ENCODE results near the gene SNX17. TPM values are rescaled to one million over a fixed set of nuclear protein-coding genes. Genes with fewer than 3 reads are reported as not detected.

Gene SNX17
- total and polyA plus RNA-seq, 2 of the 13 experiments (the other 11 are each of a cell fraction or from before 2014, with no cell fraction given) = 75.0 to 109 TPM

DNA sequence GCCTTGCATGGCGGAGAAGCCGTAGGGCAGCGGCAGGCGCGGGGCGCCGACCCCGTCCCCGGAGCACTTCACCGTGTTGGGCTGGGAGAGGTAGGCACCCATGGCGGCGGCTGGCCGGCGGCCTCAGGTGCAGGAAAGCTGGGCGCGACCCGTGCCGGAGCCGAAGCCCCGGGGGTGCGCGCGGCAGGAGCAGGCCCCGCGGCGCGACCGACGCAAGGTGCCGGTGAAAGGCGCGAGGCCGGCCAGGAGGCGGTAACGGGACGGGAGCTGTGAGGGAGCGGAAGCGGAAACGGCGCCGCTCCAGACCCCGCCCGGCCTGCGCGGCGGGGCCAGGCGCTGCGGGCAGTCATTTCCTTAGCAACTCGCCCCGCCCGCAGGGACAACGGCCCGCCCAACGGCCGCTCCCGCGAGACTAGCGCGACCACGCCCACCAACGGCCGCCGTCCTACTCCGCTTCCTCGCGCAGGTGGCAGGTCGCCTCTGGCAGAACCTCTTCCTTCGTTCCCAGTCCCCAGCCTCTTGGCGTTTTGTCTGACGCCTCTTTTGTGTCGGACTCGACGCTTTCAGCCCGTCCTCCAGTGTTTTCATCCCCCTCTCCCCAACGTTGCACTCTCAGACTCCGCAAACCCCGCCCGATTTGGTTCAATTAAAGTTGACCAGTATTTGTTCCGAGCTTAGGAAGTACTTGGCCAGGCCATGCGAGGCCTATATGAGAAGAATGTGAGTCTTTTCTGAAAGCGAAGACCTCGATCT, 39.1 kb downstream of the SNX17 start, which contains the start of gene PPM1G (continued):
- TF ChIP-seq, protein P1, sequence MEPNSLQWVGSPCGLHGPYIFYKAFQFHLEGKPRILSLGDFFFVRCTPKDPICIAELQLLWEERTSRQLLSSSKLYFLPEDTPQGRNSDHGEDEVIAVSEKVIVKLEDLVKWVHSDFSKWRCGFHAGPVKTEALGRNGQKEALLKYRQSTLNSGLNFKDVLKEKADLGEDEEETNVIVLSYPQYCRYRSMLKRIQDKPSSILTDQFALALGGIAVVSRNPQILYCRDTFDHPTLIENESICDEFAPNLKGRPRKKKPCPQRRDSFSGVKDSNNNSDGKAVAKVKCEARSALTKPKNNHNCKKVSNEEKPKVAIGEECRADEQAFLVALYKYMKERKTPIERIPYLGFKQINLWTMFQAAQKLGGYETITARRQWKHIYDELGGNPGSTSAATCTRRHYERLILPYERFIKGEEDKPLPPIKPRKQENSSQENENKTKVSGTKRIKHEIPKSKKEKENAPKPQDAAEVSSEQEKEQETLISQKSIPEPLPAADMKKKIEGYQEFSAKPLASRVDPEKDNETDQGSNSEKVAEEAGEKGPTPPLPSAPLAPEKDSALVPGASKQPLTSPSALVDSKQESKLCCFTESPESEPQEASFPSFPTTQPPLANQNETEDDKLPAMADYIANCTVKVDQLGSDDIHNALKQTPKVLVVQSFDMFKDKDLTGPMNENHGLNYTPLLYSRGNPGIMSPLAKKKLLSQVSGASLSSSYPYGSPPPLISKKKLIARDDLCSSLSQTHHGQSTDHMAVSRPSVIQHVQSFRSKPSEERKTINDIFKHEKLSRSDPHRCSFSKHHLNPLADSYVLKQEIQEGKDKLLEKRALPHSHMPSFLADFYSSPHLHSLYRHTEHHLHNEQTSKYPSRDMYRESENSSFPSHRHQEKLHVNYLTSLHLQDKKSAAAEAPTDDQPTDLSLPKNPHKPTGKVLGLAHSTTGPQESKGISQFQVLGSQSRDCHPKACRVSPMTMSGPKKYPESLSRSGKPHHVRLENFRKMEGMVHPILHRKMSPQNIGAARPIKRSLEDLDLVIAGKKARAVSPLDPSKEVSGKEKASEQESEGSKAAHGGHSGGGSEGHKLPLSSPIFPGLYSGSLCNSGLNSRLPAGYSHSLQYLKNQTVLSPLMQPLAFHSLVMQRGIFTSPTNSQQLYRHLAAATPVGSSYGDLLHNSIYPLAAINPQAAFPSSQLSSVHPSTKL (CRISPR knock-in tag; IDR thresholded peaks at IDR 0.05) = peak; percentile 42; the same call in 1 of the 2 replicates
- TF ChIP-seq, protein P2, sequence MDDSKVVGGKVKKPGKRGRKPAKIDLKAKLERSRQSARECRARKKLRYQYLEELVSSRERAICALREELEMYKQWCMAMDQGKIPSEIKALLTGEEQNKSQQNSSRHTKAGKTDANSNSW (CRISPR knock-in tag; IDR thresholded peaks at IDR 0.05; ENCODE audit: borderline replicate concordance) = peak; percentile 95
- TF ChIP-seq SCMH1 (CRISPR knock-in tag; IDR thresholded peaks at IDR 0.05; ENCODE audit: borderline replicate concordance) (no peak), ZNF629 (CRISPR knock-in tag; conservative IDR thresholded peaks at IDR 0.05) (no peak; the same call in 1 of the 2 replicates), ZNF572 (CRISPR knock-in tag; IDR thresholded peaks at IDR 0.05) (no peak), GATAD2A (CRISPR knock-in tag; IDR thresholded peaks at IDR 0.05) (peak; percentile 56; the same call in 1 of the 2 replicates), ZSCAN29 (CRISPR knock-in tag; conservative IDR thresholded peaks at IDR 0.05) (peak; percentile 87; the same call in 1 of the 2 replicates), ZNF556 (CRISPR knock-in tag; IDR thresholded peaks at IDR 0.05; ENCODE audit: borderline replicate concordance) (peak; percentile 91), HMG20A (CRISPR knock-in tag; IDR thresholded peaks at IDR 0.05; ENCODE audit: borderline replicate concordance) (no peak)
- TF ChIP-seq, protein P3, sequence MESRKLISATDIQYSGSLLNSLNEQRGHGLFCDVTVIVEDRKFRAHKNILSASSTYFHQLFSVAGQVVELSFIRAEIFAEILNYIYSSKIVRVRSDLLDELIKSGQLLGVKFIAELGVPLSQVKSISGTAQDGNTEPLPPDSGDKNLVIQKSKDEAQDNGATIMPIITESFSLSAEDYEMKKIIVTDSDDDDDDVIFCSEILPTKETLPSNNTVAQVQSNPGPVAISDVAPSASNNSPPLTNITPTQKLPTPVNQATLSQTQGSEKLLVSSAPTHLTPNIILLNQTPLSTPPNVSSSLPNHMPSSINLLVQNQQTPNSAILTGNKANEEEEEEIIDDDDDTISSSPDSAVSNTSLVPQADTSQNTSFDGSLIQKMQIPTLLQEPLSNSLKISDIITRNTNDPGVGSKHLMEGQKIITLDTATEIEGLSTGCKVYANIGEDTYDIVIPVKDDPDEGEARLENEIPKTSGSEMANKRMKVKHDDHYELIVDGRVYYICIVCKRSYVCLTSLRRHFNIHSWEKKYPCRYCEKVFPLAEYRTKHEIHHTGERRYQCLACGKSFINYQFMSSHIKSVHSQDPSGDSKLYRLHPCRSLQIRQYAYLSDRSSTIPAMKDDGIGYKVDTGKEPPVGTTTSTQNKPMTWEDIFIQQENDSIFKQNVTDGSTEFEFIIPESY (CRISPR knock-in tag; IDR thresholded peaks at IDR 0.05) = no peak
- TF ChIP-seq, protein P4, sequence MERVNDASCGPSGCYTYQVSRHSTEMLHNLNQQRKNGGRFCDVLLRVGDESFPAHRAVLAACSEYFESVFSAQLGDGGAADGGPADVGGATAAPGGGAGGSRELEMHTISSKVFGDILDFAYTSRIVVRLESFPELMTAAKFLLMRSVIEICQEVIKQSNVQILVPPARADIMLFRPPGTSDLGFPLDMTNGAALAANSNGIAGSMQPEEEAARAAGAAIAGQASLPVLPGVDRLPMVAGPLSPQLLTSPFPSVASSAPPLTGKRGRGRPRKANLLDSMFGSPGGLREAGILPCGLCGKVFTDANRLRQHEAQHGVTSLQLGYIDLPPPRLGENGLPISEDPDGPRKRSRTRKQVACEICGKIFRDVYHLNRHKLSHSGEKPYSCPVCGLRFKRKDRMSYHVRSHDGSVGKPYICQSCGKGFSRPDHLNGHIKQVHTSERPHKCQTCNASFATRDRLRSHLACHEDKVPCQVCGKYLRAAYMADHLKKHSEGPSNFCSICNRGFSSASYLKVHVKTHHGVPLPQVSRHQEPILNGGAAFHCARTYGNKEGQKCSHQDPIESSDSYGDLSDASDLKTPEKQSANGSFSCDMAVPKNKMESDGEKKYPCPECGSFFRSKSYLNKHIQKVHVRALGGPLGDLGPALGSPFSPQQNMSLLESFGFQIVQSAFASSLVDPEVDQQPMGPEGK (CRISPR knock-in tag; IDR thresholded peaks at IDR 0.05) = peak; percentile 75
- TF ChIP-seq, protein P5, sequence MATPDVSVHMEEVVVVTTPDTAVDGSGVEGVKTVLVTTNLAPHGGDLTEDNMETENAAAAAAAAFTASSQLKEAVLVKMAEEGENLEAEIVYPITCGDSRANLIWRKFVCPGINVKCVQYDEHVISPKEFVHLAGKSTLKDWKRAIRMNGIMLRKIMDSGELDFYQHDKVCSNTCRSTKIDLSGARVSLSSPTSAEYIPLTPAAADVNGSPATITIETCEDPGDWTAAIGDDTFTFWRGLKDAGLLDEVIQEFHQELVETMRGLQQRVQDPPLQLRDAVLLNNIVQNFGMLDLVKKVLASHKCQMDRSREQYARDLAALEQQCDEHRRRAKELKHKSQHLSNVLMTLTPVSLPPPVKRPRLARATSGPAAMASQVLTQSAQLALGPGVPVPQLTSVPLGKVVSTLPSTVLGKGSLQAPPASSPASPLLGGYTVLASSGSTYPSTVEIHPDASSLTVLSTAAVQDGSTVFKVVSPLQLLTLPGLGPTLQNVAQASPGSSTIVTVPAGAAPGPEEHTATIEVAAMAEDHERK (CRISPR knock-in tag; IDR thresholded peaks at IDR 0.05; ENCODE audit: low read depth) = peak; percentile 80
- TF ChIP-seq, protein P6, sequence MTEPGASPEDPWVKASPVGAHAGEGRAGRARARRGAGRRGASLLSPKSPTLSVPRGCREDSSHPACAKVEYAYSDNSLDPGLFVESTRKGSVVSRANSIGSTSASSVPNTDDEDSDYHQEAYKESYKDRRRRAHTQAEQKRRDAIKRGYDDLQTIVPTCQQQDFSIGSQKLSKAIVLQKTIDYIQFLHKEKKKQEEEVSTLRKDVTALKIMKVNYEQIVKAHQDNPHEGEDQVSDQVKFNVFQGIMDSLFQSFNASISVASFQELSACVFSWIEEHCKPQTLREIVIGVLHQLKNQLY (CRISPR knock-in tag; IDR thresholded peaks at IDR 0.05) = peak; percentile 67
- TF ChIP-seq, protein P7, sequence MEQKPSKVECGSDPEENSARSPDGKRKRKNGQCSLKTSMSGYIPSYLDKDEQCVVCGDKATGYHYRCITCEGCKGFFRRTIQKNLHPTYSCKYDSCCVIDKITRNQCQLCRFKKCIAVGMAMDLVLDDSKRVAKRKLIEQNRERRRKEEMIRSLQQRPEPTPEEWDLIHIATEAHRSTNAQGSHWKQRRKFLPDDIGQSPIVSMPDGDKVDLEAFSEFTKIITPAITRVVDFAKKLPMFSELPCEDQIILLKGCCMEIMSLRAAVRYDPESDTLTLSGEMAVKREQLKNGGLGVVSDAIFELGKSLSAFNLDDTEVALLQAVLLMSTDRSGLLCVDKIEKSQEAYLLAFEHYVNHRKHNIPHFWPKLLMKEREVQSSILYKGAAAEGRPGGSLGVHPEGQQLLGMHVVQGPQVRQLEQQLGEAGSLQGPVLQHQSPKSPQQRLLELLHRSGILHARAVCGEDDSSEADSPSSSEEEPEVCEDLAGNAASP (CRISPR knock-in tag; IDR thresholded peaks at IDR 0.05; ENCODE audit: borderline replicate concordance) = 0 out of 2 replicates have a peak, but pooled peaks have one; percentile 9

Data from HepG2 (cell line).